ENCODE data around the gene MYO16.
"Not testable (repeated sequence)": the region's sequence is repeated elsewhere in the genome, so short reads cannot be mapped to it uniquely, and the experiment has no call there.

MYO16 gene

DNA sequence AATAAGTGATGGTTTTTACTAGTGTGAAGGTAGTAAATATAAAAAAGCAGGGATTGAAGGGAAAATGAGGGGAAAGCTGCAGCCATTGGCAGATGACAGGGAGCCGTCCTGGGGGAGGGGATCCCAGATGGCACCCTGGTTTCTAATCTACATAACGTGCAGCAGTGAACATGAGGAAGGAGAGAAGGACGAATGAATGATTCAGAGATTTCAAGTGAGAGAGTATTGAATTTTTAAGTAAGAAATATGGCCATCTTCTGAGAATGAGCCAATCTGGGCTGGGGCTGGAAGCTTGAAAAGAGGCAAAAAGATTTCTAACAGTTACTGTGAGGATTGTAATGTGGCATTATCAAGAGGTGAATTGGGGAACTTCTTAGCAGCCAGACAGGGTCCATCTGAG, 414.2 kb downstream of the MYO16 start:
- no peak for DNase-seq

DNA sequence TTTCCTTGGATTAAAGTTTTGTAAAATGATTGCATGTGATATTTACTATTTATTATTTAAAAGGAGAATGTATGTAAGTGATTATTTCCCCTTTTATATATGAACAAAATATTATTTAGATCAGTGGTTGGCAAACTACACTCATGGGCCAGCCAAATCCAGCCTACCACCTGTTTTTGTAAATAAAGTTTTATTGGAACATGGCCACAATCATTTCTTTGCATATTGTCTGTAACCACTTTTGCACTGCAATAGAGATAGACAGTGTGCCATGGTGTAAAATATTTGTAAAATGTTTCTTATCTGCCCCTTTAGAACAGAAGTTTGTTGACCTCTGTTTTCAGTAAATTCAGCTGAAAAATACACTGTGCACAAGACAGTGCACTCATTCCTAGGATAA, 426.4 kb downstream of the MYO16 start:
- DNase-seq = no peak

DNA sequence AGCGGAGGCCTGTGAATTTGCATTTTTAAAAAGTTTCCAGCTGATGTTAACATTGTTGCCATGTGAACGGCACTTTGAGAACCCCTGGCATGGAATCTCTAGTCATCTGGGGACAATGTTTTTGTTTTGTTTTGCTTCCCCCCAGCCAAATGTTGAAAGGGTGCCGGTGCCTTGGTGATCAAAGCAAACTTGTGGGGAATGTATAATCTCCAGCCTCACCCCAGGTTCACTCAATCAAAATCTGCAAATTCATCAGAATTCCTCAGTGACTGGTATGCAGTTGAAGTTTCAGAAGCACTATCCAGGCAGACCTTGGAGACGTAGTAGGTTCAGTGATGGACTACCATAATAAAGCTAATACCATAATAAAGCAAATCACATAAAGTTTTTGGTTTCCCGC, 428.7 kb downstream of the MYO16 start:
- no peak for DNase-seq

DNA sequence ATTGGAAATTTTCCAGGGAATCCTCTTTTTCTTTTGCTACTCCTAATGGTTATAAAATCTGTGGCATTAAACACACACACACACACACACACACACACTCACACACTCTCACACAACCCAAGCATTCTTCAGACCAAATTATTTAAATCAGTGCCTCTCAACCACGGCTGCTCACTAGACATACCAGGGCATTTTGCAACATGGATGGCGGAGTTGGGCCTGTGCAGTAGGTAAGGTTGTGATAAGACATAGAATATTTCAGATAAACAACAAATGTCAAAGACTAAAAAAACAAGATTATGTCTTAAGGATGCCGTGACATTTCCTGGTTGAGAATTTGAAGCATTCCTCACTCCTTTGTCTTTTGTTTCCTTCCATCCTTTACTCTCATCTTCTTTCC, 443.1 kb downstream of the MYO16 start:
- DNase-seq = no peak

DNA sequence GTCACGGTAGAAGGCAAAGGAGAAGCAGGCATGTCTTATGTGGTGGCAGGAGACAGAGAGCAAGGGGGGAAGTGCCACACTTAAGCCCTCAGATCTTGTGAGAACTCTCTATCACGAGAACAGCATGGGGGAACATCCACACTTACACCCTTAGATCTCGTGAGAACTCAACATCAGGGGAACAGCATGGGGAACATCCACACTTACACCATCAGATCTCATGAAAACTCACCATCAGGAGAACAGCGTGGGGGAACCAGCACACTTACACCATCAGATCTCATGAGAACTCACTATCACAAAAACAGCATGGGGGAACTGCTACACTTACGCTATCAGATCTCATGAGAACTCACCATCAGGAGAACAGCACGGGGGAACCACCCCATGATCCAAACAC, 445.0 kb downstream of the MYO16 start:
- DNase-seq = no peak

GRCh38 chr13:109074853-109075252, 445.4 kb downstream of the MYO16 start:
- no peak for DNase-seq

DNA sequence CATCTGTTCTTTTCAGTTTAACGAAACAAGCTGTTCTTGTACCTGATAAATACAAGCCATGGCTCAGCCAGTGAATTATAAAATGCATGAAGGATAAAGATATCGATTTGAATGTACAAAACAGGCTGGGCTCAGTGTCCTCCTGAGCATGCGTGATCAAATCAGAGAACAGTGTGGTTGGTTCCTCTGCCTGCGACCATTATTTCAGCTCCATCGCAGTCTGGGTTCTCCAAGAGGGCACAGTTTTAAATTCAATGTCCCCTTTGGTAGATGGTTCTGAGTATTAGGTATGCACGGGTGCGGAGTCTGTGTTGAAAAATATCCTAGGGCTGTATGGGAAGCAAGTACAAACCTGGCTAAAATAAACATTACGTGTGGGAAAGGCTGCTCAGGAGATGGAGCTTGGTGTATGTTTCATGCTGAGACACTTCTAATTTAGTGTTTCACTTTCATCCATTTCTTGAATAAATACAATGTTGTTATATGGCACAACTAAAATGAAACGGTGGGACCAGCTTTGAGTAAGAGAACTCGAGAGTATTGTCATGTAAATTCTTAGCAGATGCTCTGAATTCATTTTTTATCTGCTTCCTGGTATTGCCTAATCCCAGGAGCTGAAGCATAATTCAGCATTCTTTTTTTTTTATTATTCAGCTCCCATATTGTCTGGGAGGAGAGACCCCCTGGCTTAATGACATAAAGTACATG, 458.7 kb downstream of the MYO16 start:
- DNase-seq = no peak

GRCh38 chr13:109088624-109088917, 459.2 kb downstream of the MYO16 start:
- peak in 2 of 51 donors; percentile 1 to 2 for DNase-seq

DNA sequence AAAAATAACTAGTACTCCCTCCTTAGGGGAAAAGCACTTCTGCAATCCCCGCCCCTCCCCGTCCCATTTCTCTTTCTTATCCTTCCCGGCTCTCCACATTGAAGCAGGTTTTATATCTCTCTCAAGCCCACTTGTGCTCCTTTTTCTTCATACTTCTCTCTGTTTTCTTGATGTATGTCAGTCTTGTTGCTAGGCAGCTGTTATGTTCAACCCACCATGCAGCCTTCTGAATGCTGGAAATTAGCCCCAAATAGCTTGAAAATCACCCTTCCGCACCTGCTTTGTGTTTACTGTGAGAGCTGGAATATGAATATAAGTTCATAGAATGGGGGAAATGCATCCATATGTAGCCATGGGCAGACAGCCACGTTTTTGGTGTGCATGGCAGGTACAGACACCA, 461.4 kb downstream of the MYO16 start:
- DNase-seq = no peak

DNA sequence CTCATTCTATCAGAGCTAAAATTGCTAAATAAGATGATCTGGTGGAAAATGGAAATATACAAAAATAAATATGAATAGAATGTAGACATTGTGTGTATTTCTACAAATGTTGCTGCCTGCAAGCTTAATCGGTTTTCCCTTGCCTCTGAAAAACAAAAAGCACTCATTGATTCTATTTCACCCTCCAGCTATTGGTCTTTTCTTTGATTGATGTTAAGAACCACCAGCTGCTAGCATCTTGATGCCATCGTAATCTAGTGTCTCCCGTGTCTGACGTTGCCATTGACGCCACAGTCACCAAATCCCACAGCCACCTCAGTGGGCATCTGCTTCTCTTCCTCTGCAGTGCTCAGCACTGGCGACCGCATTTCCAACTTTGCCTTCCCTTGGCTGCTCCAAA, 461.8 kb downstream of the MYO16 start:
- no peak for DNase-seq

DNA sequence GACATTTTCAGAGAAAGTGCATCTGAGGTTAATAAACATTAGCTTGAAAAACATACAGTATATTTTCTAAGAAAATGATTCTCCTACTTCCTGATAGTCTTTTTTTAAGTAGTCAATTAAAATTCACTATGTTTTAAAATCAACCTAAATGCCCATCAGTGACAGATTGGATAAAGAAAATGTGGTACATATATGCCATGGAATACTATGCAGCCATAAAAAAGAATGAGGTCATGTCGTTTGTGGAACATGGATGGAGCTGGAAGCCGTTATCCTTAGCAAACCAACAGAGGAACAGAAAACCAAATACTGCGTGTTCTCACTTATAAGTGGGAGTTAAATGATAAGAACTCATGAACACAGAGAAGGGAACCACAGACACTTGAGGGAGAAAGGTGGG, 462.8 kb downstream of the MYO16 start:
- not testable (repeated sequence) for DNase-seq

DNA sequence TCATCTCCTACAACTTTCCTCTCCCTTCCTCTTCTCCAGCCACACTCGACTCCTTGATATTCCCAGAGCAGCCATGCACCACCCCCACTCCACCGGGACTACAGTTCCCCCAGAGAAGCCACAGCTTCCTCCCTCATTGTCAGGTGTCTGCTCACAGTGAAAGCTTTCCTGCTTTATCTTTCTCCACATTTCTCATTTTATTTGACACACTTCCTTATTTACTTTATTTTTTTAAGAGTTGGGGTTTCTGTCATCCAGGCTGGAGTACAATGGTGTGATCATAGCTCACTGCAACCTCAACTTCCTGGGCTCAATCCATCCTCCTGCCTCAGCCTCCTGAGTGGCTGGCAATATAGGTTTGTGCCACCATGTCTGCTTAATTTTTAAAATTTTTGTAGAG, 464.6 kb downstream of the MYO16 start:
- DNase-seq = no peak

DNA sequence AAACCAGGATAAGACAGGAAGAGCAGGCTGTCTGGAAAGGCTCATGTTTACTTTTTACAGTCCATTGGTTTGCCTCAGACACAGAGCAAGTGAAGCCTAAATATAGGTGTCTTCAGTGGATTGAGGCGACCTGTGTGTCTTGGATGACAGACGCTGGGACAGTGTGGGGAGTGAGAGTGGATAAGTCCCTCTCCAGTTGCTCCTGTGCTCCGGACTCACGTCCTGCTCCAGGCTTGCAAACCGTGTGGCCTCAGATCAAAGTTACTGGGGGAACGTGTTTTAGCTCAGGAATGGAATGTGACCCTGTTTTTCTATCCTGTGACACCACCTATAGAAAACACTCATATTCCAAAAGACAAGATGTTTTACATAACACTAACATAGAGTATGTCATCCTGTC, 465.7 kb downstream of the MYO16 start:
- no peak for DNase-seq

- DNase-seq = no peak
These were observed 466.7 kb downstream of the MYO16 start for GRCh38 chr13:109096101-109096500.

DNA sequence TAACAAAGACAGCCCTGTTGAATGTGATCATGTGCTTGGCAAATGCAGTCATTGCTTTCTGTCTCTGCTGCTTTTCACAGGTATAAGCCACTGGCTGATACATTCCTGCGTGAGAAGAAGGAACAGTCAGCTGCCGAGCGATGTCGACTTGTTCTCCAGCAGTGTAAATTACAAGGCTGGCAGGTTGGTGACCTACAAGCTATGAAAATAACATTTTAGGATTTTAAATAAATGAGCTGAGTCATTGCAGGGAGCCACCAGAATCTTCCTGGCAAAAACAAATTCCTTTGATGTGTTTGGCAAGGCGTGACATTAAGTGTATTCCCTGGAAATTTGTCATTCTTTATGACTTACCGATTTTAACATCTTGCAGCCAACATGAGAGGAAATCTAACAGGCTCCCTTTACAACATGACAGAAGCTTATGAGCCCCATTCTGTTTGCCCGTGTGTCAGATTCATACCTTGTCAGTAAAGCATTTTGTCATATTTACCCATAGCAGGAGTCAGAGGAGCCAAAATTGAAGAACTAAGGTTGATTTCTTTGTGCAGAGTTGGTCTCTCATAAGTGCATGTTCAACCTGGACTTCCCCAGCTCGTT, 471.4 kb downstream of the MYO16 start:
- DNase-seq = peak in 2 of 51 donors; percentile 31 to 43

- DNase-seq = no peak
These were observed 472.2 kb downstream of the MYO16 start for GRCh38 chr13:109101550-109102144.

DNA sequence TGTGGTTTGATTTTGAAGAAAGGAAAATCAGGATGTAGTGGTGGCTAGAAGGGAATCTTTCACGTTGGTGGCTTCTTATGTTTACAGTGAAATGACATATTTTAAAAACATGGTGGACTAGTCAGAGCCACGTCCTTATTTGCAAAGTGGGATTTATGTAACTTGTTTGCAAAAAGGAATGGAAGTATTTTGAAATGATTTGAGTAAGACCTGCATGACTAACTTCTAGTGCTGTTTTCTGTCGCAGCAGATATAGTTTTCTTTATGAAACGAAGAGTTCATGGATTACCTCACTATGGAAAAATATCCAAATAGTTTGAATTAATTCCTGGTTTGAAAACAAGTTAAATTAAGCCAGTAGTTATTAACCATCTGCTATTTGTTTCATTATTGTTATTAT, 476.5 kb downstream of the MYO16 start:
- no peak for DNase-seq

GRCh38 chr13:109110159-109110558, 480.7 kb downstream of the MYO16 start:
- DNase-seq = no peak

- no peak for DNase-seq
These were observed 481.7 kb downstream of the MYO16 start for GRCh38 chr13:109111141-109111540.

GRCh38 chr13:109113427-109113826, 484.0 kb downstream of the MYO16 start:
- DNase-seq = no peak

DNA sequence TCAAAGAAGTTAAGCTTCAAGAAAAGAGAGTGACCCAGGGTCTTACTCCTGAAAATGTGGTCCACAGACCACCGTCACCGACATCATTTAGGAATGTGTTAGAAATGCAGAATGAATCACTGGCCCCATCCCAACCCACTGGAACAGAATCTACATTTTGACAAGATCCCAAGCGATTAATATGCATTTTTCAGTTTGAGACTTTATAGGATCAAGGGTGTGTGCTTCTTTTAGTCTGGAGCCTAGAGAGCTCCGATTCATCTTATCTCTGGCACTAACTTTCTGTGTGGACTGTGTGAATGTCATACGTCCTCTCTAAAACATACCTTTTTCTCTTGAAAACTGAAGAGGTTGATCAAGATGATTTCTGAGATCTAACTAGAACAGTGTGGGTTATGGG, 484.8 kb downstream of the MYO16 start:
- no peak for DNase-seq

GRCh38 chr13:109114991-109115390, 485.6 kb downstream of the MYO16 start:
- DNase-seq = no peak

DNA sequence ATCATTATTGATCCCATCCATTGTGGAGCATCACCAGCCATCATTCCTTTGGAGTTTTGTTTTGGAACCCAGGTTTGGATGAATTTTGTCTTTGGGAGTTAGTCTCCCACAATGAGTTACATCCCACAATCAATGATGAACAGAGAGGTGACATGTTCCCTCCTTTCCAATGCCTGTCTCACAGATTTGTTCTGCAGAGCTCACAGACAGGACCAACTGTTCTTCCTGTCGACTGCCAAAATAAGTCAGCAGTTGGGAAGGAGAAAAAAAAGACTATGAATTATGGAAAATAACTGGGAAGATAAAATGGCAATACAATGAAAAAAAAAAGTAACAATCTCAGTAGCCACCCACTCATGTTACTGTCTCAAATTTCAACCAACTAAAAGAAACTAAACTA, 489.1 kb downstream of the MYO16 start:
- DNase-seq = no peak

DNA sequence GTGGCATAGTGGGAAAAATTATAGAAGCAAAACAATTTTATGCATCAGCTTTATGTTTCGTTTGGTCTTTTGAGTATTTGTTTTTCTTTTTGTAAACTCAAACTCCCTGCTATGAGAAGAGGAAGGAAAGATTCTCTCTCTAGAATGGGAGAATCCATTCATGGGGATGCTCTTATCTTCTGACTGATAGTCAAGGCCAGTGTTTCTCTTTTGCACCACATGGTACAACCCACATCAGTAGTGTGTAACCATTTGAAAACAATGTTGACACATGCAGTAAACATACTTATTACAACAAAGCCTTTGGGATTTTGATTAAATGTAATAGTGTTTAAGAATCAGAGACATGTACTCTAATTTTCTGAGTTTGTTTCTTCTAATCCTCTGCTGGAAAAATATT, 490.5 kb downstream of the MYO16 start:
- no peak for DNase-seq

All from hypothalamus (tissue), 51 donors.